Hippocampal formation (tissue), 2 donors: ENCODE results near the gene HEXIM1.

Experiments
- DNase-seq, 2 donors: peaks; one replicate each; lab custom pipeline; 2025; lab: John Stamatoyannopoulos, UW

The HEXIM1 gene

GRCh38 chr17:45129940-45130680, 18.2 kb upstream of the HEXIM1 start:
- DNase-seq = no peak

GRCh38 chr17:45130681-45131615, 17.3 kb upstream of the HEXIM1 start:
- no peak for DNase-seq

GRCh38 chr17:45131616-45132319, 16.5 kb upstream of the HEXIM1 start:
- DNase-seq = no peak

GRCh38 chr17:45132320-45132571, 16.0 kb upstream of the HEXIM1 start, which contains the start of gene PLCD3:
TSS of gene PLCD3 (minus strand) at chr17:45132515. CDS start at chr17:45132410, 105 bp downstream.
- DNase-seq = no peak

GRCh38 chr17:45132572-45133463, 15.5 kb upstream of the HEXIM1 start:
- peak; percentile 55 to 72 for DNase-seq

- peak; percentile 91 to 96 for DNase-seq
Observed at GRCh38 chr17:45135192-45135977, 12.9 kb upstream of the HEXIM1 start, which contains the start of gene ACBD4. TSS of gene ACBD4 (plus strand) at chr17:45135687. CDS start at chr17:45136145, 458 bp downstream.

- DNase-seq = no peak
Observed at GRCh38 chr17:45135978-45136791, 12.1 kb upstream of the HEXIM1 start.

GRCh38 chr17:45136846-45137560, 11.3 kb upstream of the HEXIM1 start:
- DNase-seq = no peak

GRCh38 chr17:45137561-45138305, 10.5 kb upstream of the HEXIM1 start:
- DNase-seq = no peak

- DNase-seq = no peak
Observed at GRCh38 chr17:45138911-45139532, 9.3 kb upstream of the HEXIM1 start.

GRCh38 chr17:45139533-45139920, 8.7 kb upstream of the HEXIM1 start:
- no peak for DNase-seq

GRCh38 chr17:45143094-45143670, 5.1 kb upstream of the HEXIM1 start:
- no peak for DNase-seq

GRCh38 chr17:45143767-45144198, 4.5 kb upstream of the HEXIM1 start:
- DNase-seq = peak in 1 of 2 donors; percentile 29

GRCh38 chr17:45144199-45145034, 3.9 kb upstream of the HEXIM1 start:
- peak in 1 of 2 donors; percentile 55 for DNase-seq

- no peak for DNase-seq
Observed at GRCh38 chr17:45145035-45145389, 3.3 kb upstream of the HEXIM1 start.

- no peak for DNase-seq
Observed at GRCh38 chr17:45146166-45146565, 2.1 kb upstream of the HEXIM1 start.

- DNase-seq = no peak
Observed at GRCh38 chr17:45146592-45146889, 1.7 kb upstream of the HEXIM1 start.
